ENCODE results near the gene GART.

The GART gene

GRCh38 chr21:33544451-33545195 lies 2.7 kb upstream of the GART start:
- TF ChIP-seq, protein P1, sequence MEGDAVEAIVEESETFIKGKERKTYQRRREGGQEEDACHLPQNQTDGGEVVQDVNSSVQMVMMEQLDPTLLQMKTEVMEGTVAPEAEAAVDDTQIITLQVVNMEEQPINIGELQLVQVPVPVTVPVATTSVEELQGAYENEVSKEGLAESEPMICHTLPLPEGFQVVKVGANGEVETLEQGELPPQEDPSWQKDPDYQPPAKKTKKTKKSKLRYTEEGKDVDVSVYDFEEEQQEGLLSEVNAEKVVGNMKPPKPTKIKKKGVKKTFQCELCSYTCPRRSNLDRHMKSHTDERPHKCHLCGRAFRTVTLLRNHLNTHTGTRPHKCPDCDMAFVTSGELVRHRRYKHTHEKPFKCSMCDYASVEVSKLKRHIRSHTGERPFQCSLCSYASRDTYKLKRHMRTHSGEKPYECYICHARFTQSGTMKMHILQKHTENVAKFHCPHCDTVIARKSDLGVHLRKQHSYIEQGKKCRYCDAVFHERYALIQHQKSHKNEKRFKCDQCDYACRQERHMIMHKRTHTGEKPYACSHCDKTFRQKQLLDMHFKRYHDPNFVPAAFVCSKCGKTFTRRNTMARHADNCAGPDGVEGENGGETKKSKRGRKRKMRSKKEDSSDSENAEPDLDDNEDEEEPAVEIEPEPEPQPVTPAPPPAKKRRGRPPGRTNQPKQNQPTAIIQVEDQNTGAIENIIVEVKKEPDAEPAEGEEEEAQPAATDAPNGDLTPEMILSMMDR (conservative IDR thresholded peaks at IDR 0.05; ENCODE audit: low read depth, low read length): no peak
- peak overlapping the region; percentile 90 for H3K4me3 ChIP-seq (ENCODE audit: low read length)
- no peak for DNase-seq (ENCODE audit: low read depth)

- DNase-seq (ENCODE audit: low read depth): no peak
Observed at GRCh38 chr21:33543505-33544129, 1.7 kb upstream of the GART start.

GRCh38 chr21:33542640-33543504 lies 955 bp upstream of the GART start, which contains the start of gene SON:
SON (plus strand) TSS chr21:33543038; CDS start chr21:33543093, 55 bp downstream.
- DNase-seq (ENCODE audit: low read depth): peak; percentile 96
- H3K4me3 ChIP-seq (ENCODE audit: low read length): peak within 1 kb of the TSS; percentile 90
- TF ChIP-seq, protein P1 (conservative IDR thresholded peaks at IDR 0.05; ENCODE audit: low read depth, low read length): no peak

More at GRCh38 chr21:33543505-33544129, 1.7 kb upstream of the GART start:
- TF ChIP-seq, protein P1 (conservative IDR thresholded peaks at IDR 0.05; ENCODE audit: low read depth, low read length): no peak
- H3K4me3 ChIP-seq (ENCODE audit: low read length): peak overlapping the region; percentile 90

DNA sequence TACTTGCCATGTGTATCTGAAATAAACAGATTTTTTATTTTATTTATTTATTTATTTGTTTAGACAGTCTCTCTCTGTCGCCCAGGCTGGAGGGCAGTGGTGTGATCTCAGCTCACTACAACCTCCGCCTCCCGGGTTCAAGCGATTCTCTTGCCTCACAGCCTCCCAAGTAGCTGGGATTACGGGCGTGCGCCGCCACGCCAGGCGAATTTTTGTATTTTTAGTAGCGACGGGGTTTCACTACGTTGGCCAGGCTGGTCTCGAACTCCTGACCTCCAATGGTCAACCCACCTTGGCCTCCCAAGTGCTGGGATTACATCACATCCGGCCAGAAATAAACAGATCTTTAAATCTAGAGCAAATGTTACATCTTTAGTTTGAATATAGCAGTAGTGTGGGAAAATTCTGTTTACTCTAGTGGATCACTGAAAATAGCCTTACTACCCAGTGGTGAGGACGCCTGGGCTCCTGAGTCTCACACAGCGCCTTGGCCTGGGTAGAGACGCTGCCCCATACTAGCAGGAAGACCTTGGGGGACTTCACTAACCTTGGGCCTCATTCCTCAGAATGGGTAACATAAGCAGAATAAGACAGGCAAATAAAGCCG lies 709 bp downstream of the GART start:
- TF ChIP-seq, protein P1 (conservative IDR thresholded peaks at IDR 0.05; ENCODE audit: low read depth, low read length): no peak
- DNase-seq (ENCODE audit: low read depth): no peak
- H3K4me3 ChIP-seq (ENCODE audit: low read length): peak overlapping the region; percentile 90

DNA sequence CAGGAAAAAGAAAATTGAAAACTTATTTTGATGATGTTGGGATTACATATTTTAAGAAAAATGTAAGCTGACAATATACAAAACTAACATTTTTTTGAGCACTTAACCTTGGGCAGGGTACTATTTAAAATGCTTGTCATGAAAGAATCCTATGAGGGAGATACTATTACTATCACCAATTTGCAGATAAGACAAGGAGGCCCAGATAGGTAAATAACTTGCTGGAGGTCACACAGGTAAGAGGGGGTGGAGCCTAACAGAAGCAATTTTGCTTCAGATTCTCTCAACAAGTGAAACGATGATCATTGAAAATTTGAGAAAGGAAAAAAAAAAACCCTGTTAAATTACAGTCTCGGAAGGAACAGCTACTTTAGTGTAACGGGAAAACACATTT lies 1.2 kb downstream of the GART start:
- TF ChIP-seq, protein P1 (conservative IDR thresholded peaks at IDR 0.05; ENCODE audit: low read depth, low read length): no peak
- no peak for DNase-seq (ENCODE audit: low read depth)
- H3K4me3 ChIP-seq (ENCODE audit: low read length): peak overlapping the region; percentile 90

GRCh38 chr21:33539616-33540015 lies 2.3 kb downstream of the GART start:
- no peak for DNase-seq (ENCODE audit: low read depth)
- TF ChIP-seq, protein P1 (conservative IDR thresholded peaks at IDR 0.05; ENCODE audit: low read depth, low read length): no peak

More at GRCh38 chr21:33539616-33540015, 2.3 kb downstream of the GART start:
- no peak overlapping the region for H3K4me3 ChIP-seq (ENCODE audit: low read length)

Measured in retinal pigment epithelial cell (primary cell).